Lung (tissue), 12 donors: ENCODE data around the gene SLC49A3. TPM values are rescaled to one million over a fixed set of nuclear protein-coding genes. Genes with fewer than 3 reads are reported as not detected.

Experiments used
- ATAC-seq: fragments of 200-7000 bp; cut with Tn5 transposase; one replicate; pipeline ENCODE4 v1.9.1; 2020; ENCODE audit warnings: moderate number of reproducible peaks; ENCODE audit not compliant: insufficient read depth, low FRiP score
- DNase-seq, 3 donors: peaks; one replicate each; pipeline ENCODE4 v3.0.0-alpha.2; 2013 to 2017
- H3K27ac ChIP-seq, 2 donors: one replicate each; pipeline ENCODE4 v1.5.1; 2013; ENCODE audit warnings: mild to moderate bottlenecking in 2 of 2, moderate library complexity in 2 of 2, control low read depth in 1 of 2, inconsistent platforms in 1 of 2, low read depth in 1 of 2, low read length in 1 of 2
- H3K27me3 ChIP-seq, 3 donors: one replicate each; pipeline ENCODE4 v1.5.1; 2013; ENCODE audit warnings: low read length in 2 of 3; ENCODE audit not compliant: control insufficient read depth in 3 of 3, insufficient read depth in 3 of 3
- H3K36me3 ChIP-seq, 4 donors: one replicate each; pipeline ENCODE4 v1.5.1; 2013; ENCODE audit warnings: low read length in 4 of 4, mild to moderate bottlenecking in 1 of 4, moderate library complexity in 1 of 4; ENCODE audit not compliant: control insufficient read depth in 4 of 4, insufficient read depth in 4 of 4
- H3K4me1 ChIP-seq, 5 donors: one replicate each; pipeline ENCODE4 v1.5.1; 2013; ENCODE audit warnings: low read length in 5 of 5, mild to moderate bottlenecking in 2 of 5, moderate library complexity in 1 of 5; ENCODE audit not compliant: control insufficient read depth in 5 of 5, insufficient read depth in 5 of 5
- H3K4me3 ChIP-seq: one replicate; pipeline ENCODE4 v1.5.1; 2013; ENCODE audit warnings: mild to moderate bottlenecking, control low read depth, moderate library complexity
- H3K9ac ChIP-seq, 2 donors: one replicate each; pipeline ENCODE4 v1.5.1; 2013; ENCODE audit warnings: low read length in 2 of 2, control low read depth in 1 of 2; ENCODE audit not compliant: insufficient read depth in 1 of 2
- H3K9me3 ChIP-seq, 4 donors: one replicate each; pipeline ENCODE4 v1.5.1; 2013; ENCODE audit warnings: low read length in 3 of 4, mild to moderate bottlenecking in 1 of 4, moderate library complexity in 1 of 4; ENCODE audit not compliant: control insufficient read depth in 4 of 4, insufficient read depth in 3 of 4
- WGBS, 2 donors: extraction: QIAGEN DNeasy Blood & Tissue Kit; methylation state at CpG; one replicate each; pipeline ENCODE4 v1.1.7; 2013; 5-methylcytosine and 5-hydroxymethylcytosine counted together
- polyA plus RNA-seq, 2 donors: library from polyadenylated mRNA; stranded (reverse); fragments of 200-250 nt; gene quantifications; one replicate each; pipeline ENCODE4 v1.2.1, GENCODE V29; 2013
- total RNA-seq, 2 donors: library from RNA; depleted of rRNA in 1 of 2; stranded (reverse); fragments of >200 nt in 1 of 2; gene quantifications; one replicate each; pipeline ENCODE4 v1.2.1, GENCODE V29; 2014 to 2021
- TF ChIP-seq, protein P1 (sequence below): IDR thresholded peaks from 2 replicates; pipeline ENCODE4 v1.5.1; 2012; ENCODE audit warnings: mild to moderate bottlenecking; ENCODE audit errors: control extremely low read depth, extremely low read depth
- donor health status: control.
- donor health status: control.
- donor health status: Bipolar disorder and iron deficiency.
- donor health status: healthy.
- donor health status: DM: yes; HTN: yes; CAD: no.

The SLC49A3 gene
- total and polyA plus RNA-seq, 4 donors, result 8.2 to 35.1 (median 17.7) TPM

DNA sequence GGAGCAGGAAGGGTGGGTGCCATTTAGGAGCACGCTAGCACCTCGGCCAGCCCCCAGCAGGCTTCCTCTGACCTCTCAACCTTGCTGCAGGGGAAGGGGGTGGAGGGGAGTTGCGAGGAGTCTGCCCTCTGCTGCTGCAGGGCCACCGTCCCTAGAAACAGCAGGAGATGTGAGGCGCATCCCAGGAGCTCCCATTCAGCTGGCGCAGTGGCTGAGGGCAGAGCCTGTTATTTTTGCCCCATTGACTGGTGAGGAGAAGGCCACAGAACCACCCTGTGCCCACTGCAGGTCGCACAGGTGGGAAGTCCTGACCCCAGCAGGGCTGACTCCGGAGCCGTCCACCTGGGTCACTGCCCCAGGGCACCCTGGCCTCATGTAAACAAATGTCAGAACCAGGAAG lies 55.5 kb downstream of the SLC49A3 start:
- H3K9ac ChIP-seq, result no peak overlapping the region
- no peaks in the 10 kb centered on the region for H3K4me1 ChIP-seq
- peaks cover 0 to 19% (median 3%) of the 10 kb centered on the region in 4 donors for H3K9me3 ChIP-seq
- H3K27ac ChIP-seq, result no peak overlapping the region
- no peaks in the 10 kb centered on the region for H3K36me3 ChIP-seq
- H3K27me3 ChIP-seq, result peaks cover 0 to 5% (median 3%) of the 10 kb centered on the region in 3 donors
- no peak for DNase-seq
- no peak overlapping the region for H3K4me3 ChIP-seq
- ATAC-seq, result no peak
- 56 to 57% methylated on average over 9 of the region's 9 CpGs for WGBS, 2 donors
- TF ChIP-seq, protein P1, sequence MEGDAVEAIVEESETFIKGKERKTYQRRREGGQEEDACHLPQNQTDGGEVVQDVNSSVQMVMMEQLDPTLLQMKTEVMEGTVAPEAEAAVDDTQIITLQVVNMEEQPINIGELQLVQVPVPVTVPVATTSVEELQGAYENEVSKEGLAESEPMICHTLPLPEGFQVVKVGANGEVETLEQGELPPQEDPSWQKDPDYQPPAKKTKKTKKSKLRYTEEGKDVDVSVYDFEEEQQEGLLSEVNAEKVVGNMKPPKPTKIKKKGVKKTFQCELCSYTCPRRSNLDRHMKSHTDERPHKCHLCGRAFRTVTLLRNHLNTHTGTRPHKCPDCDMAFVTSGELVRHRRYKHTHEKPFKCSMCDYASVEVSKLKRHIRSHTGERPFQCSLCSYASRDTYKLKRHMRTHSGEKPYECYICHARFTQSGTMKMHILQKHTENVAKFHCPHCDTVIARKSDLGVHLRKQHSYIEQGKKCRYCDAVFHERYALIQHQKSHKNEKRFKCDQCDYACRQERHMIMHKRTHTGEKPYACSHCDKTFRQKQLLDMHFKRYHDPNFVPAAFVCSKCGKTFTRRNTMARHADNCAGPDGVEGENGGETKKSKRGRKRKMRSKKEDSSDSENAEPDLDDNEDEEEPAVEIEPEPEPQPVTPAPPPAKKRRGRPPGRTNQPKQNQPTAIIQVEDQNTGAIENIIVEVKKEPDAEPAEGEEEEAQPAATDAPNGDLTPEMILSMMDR, result no peak

DNA sequence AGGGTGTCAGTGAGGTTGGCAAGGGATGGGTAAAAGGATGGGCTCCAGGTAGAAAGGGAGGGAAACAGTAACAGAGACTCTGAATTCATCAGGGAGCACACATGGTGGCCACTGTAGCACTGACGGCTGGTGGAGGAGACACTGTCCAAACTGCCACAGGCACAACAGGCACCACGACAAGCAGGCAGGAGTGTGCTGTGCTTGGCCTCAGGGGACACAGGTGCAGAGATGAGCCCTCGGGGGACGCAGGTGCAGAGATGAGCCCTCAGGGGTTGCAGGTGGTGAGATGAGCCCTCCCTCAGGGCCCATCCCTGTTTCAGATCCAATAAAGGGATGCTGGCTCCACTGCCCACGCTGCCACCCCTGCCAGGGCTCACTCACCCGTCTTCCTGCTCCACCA lies 56.0 kb downstream of the SLC49A3 start:
- TF ChIP-seq, protein P1, result no peak
- 88 to 91% methylated on average over 6 of the region's 6 CpGs for WGBS, 2 donors
- no peak for ATAC-seq
- H3K27ac ChIP-seq, result no peak overlapping the region
- no peak for DNase-seq
- no peak overlapping the region for H3K9ac ChIP-seq
- H3K4me3 ChIP-seq, result no peak overlapping the region
- no peaks in the 10 kb centered on the region for H3K4me1 ChIP-seq
- no peaks in the 10 kb centered on the region for H3K36me3 ChIP-seq
- peaks cover 0 to 5% (median 3%) of the 10 kb centered on the region in 3 donors for H3K27me3 ChIP-seq
- H3K9me3 ChIP-seq, result peaks cover 0 to 19% (median 3%) of the 10 kb centered on the region in 4 donors

DNA sequence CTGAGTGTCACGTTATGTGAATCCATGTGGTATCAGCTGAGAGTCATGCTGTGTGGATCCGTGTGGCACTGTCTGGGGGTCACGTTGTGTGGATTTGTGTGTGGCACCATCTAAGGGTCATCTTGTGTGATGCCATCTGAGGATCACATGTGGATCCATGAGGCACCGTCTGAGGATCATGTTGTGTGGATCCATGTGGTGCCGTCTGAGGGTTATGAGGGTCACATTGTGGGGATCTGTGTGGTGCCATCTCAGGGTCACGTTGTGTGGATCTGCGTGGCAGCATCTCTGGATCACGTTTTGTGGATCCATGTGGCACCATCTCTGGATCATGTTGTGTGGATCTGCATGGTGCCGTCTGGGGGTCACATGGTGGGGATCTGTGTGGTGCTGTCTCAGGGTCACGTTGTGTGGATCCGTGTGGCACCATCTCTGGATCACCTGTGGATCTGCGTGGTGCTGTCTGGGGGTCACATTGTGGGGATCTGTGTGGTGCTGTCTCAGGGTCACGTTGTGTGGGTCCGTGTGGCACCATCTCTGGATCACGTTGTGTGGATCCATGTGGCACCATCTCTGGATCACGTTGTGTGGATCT lies 56.7 kb downstream of the SLC49A3 start:
- peaks cover 0 to 5% (median 3%) of the 10 kb centered on the region in 3 donors for H3K27me3 ChIP-seq
- no peaks in the 10 kb centered on the region for H3K4me1 ChIP-seq
- no peak overlapping the region for H3K9ac ChIP-seq
- WGBS, 2 donors, result 91 to 95% methylated on average over 16 of the region's 16 CpGs
- TF ChIP-seq, protein P1, result no peak
- ATAC-seq (no peak), DNase-seq (no peak)
- H3K4me3 ChIP-seq, result no peak overlapping the region
- no peaks in the 10 kb centered on the region for H3K36me3 ChIP-seq
- H3K27ac ChIP-seq, result no peak overlapping the region
- H3K9me3 ChIP-seq, result peaks cover 0 to 16% (median 3%) of the 10 kb centered on the region in 4 donors

Other genes with a start within 250 kb of the SLC49A3 start
- gene ZNF721, start 190.0 kb downstream of the SLC49A3 start, total RNA-seq, result 10 to 100 TPM; 19.9 to 74.3 TPM
- gene ZNF721, start 190.0 kb downstream of the SLC49A3 start, polyA plus RNA-seq, result 10 to 100 TPM in 1 of 2 donors, 1 to 10 TPM in 1; 9.2 to 12.6 TPM
- gene PIGG, start 189.9 kb downstream of the SLC49A3 start, total RNA-seq, result 10 to 100 TPM; 56.4 to 64.3 TPM
- gene PIGG, start 189.9 kb downstream of the SLC49A3 start, polyA plus RNA-seq, result 10 to 100 TPM; 31.9 to 47.2 TPM
- gene TMEM271, start 112.9 kb downstream of the SLC49A3 start, total RNA-seq, result not detected
- not detected for gene TMEM271, start 112.9 kb downstream of the SLC49A3 start, polyA plus RNA-seq
- 10 to 100 TPM; 16.5 to 24.6 TPM for gene PDE6B, start 63.6 kb downstream of the SLC49A3 start, total RNA-seq
- 1 to 10 TPM; 2.7 to 7.6 TPM for gene PDE6B, start 63.6 kb downstream of the SLC49A3 start, polyA plus RNA-seq
- gene ATP5ME, start 14.9 kb downstream of the SLC49A3 start, total RNA-seq, result 100 to 1,000 TPM; 161 to 221 TPM
- gene ATP5ME, start 14.9 kb downstream of the SLC49A3 start, polyA plus RNA-seq, result 100 to 1,000 TPM; 303 to 997 TPM
- 10 to 100 TPM in 1 of 2 donors, 1 to 10 TPM in 1; 5.6 to 20.0 TPM for gene MYL5, start 14.6 kb downstream of the SLC49A3 start, total RNA-seq
- 10 to 100 TPM in 1 of 2 donors, 1 to 10 TPM in 1; 5.8 to 15.2 TPM for gene MYL5, start 14.6 kb downstream of the SLC49A3 start, polyA plus RNA-seq
- gene PCGF3, start 16.7 kb upstream of the SLC49A3 start, total RNA-seq, result 10 to 100 TPM; 46.5 to 66.8 TPM
- 10 to 100 TPM; 29.3 to 40.2 TPM for gene PCGF3, start 16.7 kb upstream of the SLC49A3 start, polyA plus RNA-seq
- gene CPLX1, start 137.0 kb upstream of the SLC49A3 start, total RNA-seq, result 1 to 10 TPM; 1.4 to 3.9 TPM
- gene CPLX1, start 137.0 kb upstream of the SLC49A3 start, polyA plus RNA-seq, result 1 to 10 TPM; 1.1 to 2.9 TPM
- 100 to 1,000 TPM; 101 to 156 TPM for gene GAK, start 243.2 kb upstream of the SLC49A3 start, total RNA-seq
- gene GAK, start 243.2 kb upstream of the SLC49A3 start, polyA plus RNA-seq, result 100 to 1,000 TPM; 119 to 178 TPM
- 10 to 100 TPM; 23.7 to 29.6 TPM for gene TMEM175, start 243.3 kb upstream of the SLC49A3 start, total RNA-seq
- 10 to 100 TPM; 25.3 to 43.7 TPM for gene TMEM175, start 243.3 kb upstream of the SLC49A3 start, polyA plus RNA-seq